Stimulated activated CD4-positive, alpha-beta T cell treated with anti-CD3 and anti-CD28 coated beads, Interleukin-2, amount 100 ng/mL, for 4 hours (primary cell): ENCODE data around the gene STK16.

ENCODE experiments used
- DNase-seq: peaks from one replicate; pipeline ENCODE4 v3.0.0-alpha.2; 2020; ENCODE audit warnings: low read depth

STK16 gene

GRCh38 chr2:219287580-219288265 is 42.4 kb downstream of the STK16 start:
- no peak for DNase-seq

DNA sequence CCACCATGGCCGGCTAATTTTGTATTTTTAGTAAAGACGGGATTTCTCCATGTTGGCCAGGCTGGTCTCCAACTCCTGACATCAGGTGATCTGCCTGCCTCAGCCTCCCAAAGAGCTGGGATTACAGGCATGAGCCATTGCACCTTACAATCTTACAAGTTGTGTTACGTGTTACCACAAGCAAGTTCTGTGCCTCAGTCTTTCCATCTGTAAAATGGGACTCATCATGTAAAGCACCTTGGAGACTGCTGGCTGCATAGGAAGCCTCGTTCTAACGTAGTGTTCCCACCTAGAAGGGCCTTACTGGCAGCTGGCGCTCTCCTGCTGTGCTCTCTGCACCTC is 43.9 kb downstream of the STK16 start:
- no peak for DNase-seq

- no peak for DNase-seq
These were observed 44.5 kb downstream of the STK16 start for GRCh38 chr2:219289537-219290361.

GRCh38 chr2:219290381-219291171 is 45.3 kb downstream of the STK16 start:
- no peak for DNase-seq

DNA sequence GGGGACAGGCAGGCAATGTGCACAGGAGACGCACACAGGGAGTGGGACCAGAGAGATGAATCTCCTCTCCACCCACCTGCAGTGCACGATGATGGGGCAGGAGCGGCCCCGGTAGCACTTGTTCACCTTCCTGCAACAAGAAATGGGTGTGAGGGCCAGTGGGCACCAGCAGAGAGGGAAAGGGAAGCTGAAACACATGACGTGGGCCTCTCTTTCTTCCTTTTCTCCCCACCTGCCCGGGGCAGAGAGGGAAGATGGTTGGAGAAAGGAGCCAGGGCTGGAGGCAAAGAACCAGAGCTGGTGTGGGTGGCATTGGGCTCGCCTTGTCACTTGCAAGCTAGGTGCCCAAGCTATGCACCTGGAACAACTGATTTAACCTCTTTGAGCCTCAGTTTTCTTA is 46.1 kb downstream of the STK16 start:
- DNase-seq, result no peak

DNA sequence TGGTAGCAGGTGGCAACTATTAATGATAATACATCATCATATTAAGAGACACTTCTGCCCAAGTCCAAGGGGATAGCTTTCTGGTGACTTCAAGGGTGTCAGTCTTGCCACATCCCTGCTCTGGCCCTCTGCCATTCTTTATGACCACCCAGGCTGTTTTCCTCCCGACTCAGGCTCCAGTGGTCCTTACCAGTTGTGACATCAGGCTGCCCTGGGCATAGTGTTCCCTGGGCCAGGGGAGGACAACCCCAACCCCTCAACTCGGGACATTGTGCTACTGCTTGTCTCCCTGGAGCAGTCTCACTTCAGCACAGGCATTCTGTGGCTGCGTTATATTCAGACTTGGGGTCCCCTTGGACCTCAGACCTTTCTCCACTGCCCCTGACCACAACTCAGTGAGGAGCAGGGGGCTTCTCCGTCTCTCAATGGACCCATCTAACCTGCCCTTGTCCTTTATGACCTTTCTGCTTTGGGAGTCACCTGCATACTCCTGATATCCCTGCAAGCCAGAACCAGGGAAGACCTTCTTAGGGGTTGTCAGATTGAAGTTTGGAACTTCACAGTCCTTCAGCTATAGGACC is 46.7 kb downstream of the STK16 start:
- no peak for DNase-seq

DNA sequence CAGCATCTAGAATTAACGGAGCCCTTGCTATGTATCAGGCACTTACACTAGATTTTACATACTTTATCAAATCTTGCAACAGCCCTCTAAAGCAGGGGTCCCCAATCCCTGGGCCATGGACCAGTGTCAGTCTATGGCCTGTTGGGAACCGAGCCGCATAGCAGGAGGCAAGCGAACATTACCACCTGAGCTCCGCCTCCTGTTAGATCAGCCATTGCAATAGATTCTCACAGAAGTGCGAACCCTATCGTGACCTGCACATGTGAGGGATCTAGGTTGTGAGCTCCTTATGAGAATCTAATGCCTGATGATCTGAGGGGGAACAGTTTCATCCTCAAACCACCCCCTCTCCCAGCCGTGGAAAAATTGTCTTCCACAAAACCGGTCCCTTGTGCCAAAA is 47.3 kb downstream of the STK16 start:
- no peak for DNase-seq

DNA sequence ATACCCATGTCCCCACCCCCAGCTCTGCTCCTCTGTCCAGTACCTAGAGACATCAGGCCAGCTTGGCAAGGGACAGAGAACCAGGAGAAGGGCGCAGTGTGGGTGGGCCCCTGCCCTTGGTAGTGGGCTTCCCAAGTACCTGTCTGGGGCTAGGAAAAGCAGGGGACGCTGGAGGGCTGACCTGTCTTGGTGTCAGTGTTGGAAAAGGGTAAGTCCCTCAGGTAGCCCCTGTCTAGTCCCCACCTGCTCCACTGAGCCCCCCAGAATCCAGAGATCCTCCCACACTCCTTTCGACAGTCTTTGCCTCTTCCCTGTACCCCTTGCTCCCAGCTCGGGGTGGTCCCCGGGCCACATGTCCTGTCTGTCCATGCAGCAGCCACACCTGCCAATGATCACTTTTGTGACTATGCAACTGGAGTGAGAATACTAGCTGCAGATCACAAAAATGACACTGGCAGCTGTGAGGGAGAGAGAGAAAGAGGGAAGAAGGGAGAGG is 48.5 kb downstream of the STK16 start:
- DNase-seq, result no peak

DNA sequence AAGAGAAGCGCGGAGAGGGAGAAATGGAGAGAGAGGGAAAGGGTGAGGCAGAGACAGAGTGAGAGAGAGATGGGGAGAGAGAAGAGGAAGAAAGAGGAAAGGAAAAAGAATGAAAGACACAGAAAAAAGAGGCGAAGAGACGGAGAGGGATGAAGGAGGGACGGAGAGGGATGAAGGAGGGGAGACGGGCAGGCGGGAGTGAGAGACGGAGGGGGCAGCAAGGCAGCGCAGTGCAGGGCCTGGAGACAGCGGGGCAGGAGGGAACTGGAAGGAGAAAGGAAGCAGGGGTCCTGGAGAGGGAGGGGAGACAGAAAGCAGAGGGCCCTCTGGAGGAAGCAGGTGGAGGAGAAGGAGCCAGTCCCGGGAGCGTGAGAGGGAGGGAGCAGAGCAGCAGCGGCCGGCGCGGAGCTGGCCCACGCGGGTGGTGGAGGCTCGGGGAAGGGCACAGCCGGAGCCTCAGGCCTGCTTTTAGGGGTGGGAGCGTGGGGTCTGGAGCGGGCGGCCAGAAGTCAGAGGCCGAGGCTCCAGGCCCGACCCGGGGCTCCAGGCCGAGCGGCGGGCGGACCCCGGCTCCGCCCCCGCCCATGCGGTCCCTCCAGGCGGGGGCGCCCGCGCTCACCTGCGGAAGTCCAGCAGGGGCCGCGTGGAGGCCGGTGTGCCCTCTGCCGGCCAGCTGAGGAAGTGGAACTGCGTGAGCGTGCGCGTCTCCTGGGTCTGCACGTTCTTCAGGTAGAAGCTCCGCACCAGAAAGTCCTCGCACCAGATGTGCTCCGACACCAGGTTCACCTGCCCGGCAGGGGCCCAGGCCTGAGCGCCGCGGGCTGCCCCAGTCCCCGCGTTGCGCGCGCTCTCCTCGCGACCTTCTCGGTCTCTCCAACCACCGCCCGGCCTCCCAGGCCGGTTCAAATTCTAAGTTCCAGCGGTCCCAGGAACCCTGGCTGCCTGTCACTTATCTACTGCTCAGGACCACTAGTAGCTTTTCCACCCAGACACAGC is 49.4 kb downstream of the STK16 start:
- DNase-seq, result peak; percentile 83

DNA sequence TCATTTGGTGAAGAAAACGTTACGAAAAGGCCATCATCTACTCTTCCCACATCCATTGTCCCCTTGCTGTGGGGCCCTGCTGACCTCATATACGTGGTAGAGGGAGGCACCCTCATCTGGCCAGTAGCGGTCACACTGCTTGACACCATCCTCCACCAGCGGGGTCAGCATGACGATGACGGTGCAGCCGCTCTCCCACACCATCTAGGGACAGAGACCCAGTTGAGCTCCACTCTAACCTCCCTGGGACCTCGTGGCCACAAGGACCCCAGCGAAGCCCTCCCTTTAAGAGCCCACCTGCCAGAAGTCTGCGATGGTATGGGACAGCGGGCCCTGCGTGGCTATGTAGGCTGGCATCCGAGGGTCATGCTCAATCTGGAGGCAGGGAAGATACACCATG is 50.9 kb downstream of the STK16 start:
- no peak for DNase-seq

DNA sequence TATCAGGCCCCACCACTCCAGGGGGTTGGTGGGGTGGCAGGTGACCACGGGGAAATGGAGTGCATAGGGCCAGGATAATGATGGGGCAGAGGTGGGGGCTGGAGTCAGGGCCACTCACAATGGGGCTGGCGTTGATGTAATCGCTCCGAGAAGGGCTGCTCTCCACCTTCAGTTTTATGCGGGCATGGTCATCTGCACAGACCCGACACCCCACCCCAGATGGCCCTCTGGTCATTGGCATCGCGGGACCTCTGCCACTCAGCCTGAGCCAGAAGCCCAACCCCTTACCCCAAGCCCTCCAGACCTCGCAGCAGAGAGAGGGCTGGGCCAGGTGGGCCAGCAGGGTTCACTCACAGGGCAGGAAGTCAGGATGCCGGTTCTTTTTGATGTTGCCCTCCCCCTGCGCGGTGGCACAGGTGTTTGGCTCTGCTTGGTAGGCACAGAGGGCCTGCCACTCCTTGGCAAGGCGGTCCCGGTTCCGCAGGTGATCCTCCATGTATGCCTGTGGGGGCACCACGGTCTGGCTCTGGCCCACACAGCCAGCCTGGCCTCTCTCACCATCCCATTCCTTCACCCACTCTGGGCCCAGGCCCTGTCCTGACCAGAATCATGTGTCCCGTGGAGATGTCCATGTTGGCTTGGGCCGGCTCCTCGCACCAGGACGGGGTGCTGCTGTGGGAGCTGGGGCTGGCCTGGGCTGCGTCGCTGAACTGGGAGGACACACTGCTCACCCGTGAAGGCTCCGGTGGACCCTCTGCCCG is 51.5 kb downstream of the STK16 start:
- no peak for DNase-seq

- DNase-seq, result no peak
These were observed 52.6 kb downstream of the STK16 start for GRCh38 chr2:219297766-219298456.

GRCh38 chr2:219298759-219299371 is 53.6 kb downstream of the STK16 start:
- peak; percentile 76 for DNase-seq

GRCh38 chr2:219299372-219299760 is 54.1 kb downstream of the STK16 start:
- DNase-seq, result no peak
